ENCODE results near the gene MEGF10.

The MEGF10 gene

DNA sequence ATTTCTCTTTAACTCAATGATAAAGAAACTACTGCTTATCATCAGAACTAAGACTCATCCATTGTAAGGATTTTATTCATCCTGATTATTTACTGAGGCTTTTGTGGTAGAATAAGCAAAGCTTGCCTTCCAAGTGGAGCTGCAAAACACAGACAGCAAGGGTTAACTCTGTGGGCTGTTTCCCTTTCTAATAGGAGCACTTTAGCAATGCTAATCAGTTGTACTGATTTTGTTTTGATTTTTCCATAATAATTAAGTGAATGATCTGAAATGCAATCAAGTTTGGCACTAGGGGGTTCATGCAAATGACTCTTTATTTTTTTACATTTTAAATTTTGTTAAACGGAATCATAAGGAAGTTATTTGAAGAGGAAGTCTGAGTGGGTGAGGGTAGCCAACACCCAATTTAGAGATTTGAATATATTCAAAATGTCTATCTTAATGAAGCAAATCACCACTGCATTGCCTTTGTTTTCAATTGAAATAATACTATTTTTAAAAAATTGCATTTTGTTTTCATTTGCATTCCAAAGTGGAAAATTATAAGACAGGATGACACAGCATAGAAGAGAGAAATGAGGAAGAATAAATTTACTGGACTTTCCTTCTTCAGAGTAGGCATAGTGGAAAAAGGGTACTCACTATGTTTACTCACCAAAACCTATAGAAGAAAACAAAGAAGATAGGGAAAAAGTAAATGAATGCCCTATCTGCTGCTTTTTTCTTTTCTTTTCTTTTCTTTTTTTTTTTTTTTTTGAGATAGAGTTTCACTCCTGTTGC, 36.6 kb downstream of the MEGF10 start:
- DNase-seq, result no peak

DNA sequence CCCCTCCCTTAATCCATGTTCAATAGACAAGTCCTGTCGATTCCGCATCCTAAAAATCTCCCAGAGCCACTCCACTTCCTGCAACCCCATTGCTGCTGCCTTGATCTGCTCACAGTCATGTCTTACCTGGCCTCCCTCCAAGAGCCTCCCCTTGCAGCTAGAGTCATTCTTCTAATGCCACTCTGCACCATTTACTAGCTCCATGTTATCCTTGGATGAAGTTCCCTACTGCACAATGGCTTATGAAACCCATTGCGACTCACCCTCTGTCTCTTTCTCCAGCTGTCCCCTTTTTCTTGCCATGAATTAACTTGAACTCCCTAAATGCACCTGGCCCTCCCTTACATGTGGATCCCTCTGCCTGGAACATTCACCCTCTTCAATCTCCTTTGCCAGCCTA, 39.5 kb downstream of the MEGF10 start:
- DNase-seq, result no peak

DNA sequence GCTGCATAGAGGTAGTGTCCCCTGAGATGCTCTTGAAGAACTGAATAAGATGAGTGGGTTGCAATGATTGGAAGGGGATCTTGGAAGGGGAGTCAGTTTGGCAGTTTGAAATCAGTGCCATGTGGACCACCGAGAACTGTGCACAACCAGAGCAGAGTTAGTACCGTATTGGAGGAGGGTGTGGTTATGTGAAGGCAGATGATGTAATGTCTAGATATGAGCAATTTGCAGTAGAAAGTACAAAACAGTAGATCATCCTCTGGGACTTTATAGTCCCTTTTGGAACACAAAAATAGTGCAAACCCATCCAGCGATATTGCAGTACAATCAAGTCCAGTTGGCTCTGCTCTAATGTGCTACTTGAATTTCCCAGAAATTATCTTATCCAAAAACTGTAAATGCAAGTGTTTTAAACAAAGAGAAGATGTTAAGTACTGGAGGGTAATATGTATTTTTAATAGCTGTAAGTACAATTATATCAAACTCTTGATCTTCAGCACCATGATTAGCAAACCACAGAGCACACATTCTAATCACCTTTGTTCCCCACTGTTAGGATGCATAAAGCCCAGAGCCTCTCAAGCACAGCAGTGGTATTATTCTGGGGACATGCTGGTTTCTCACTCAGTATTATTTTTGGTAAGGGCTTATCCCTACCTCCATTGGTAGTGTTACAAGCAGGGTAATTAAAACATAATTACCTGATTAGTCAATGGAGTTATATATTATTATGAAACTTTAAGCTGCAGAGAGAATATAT, 41.5 kb downstream of the MEGF10 start:
- no peak for DNase-seq

DNA sequence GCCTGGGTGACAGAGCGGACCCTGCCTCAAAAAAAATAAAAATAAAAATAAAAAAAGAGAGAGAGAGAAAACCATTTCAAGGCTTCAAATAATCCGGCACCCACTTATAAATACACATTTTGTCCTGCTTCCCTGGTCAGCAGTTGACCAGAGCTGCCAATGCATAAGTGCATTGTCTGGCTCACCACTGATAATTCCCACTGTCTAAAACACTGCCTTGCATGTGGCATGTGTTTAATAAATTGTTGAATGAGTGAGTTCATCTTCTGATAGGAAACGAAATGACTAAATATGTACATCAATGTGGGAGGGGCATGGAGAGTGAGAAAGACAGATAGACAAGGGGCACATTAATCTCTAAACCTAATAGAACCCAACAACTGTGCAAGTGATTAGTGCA, 42.9 kb downstream of the MEGF10 start:
- DNase-seq, result no peak

DNA sequence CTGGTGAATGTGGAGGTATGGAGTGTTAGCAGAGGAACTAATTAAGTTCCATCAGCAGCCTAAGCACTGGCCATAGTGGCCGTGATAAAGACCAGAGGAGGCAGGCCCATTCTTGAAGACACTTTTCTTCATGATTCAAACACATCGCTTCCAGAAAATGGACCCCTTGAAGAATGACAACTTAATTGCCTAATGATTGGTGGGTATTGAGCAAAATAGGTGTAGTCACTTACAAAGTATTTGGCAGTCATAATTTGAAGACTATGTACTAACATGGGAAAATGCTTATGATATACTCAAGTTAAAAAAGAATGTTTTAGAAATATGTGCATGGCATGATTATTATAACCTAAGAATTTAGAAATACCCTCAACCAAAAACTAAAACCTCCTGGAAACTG, 44.8 kb downstream of the MEGF10 start:
- no peak for DNase-seq

DNA sequence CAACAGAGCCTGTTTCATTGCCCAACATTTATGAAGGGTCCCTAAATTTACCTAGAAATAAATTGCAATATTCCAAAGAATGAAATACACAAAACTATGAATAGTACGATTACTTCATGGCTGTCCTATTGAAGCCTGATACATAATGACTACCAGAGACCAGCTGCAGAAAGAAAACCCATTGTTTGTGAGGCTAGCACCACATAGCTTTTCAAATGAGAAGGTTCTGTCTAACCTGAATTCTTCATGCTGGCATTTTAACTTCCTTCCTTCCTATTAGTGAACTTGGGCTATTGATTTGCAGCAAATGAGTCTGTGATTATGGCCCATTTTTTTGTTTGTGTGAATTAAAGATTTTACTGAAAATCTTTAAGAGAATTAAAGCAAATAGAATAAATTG, 47.3 kb downstream of the MEGF10 start:
- DNase-seq, result no peak

DNA sequence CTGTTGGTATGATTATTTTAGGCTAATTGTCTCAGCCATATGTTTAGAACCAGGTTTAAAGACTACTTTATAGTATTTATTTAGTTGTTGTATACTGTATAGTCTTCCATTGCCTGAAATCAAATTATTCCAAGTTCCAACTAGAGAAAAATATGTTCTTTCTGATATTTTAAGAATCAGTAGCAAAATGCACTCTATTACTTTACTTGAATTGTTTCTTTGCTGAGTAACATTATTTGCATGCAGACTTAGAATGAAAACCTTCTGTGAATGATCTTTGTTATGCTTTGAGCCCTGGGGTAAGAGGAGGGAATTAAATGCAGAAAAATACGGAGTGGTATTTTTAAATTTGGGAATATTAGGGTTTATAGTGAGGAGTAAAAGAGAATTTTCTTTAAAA, 47.9 kb downstream of the MEGF10 start:
- DNase-seq, result no peak

DNA sequence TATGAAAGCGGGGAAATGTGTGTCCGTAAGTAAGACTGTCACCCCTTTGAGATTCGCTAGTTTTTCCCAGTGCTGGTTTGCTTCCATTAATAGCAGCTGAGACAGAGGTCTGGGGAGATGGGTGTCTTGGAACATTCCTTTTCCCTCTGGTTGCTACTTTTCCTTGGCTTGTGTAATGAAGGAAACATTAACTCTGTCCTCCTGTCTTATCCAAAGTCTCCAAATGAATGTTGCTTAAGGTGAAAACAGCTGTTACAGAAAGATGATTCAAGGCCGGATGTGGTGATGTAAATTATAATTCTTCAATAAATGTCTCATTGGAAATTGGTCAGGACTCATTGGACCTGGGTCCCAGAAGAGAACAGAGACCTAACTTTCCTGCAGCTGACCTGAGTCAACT, 50.0 kb downstream of the MEGF10 start:
- no peak for DNase-seq

DNA sequence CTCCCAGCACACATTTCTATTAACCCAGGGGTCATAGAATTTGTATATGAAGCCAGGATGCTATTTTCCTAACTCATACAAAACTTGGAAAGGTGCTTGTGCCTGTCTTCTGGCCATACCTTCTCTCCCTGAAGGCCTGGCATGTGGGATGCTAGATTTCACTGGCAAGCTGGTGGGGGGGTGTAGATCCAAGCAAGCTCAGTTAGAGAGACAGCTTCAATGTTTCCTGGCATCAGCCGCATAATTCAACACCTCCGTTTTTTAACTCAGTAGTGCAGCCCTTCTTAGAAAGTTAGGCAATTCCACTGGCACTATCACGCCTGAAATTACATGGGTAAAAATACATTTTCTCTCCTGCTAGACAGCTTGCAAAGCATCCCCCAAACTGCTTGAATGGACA, 51.8 kb downstream of the MEGF10 start:
- DNase-seq, result no peak

DNA sequence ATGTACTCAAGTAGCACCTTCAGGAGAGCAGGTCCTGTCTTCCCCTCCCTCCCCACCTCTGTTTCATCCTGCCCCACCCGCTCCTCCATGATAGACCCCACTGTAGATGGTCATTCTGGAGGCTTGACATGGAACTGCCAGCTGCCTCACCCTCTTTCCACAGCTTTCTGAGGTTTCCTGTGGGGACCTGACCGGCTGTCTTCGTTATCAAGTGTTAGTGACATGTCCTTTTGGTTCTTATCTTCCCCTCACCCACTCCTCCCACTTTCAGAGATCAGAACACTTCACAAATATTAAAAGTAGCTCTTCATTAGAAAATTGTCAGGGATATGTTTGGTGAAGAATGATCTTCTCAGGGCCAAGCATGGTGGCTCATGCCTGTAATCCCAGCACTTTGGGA, 52.7 kb downstream of the MEGF10 start:
- no peak for DNase-seq

DNA sequence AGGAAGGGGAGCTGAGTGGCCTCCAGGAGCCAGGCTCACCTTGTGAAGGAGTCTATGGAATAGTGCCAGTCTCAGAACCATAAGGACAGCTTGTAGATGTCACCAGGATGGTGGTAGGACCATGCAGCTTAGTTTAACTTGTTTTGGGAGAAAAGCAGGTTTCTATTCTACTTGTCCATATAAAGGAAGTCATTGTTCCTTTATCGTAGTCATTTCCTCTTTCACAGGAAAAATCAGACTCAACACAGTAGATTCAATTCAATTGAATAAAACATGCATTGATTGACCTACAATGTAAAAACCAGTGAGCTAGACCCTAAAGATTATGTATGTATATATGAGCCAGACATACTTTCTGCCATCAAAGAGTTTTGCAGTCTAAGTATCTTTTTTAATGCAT, 53.3 kb downstream of the MEGF10 start:
- DNase-seq, result no peak

DNA sequence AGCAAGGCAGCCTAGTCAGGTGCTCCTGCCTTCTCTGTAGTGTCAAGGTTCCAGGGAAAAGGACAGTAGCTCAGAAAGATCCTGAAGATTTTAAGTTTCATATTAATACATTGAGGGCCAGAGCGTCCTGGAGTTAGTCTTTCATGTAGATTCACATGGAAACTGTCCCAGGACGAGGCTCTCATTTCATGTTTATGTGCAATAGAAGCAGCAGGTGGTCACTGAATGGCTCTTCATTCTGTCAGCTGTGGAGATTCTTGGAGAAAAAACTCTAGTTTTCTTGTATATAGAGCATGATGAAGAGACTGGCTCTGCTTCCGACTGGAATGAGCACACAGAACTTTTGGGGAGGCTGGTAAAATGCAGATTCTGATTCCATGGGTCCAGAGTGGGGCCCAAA, 54.3 kb downstream of the MEGF10 start:
- DNase-seq, result no peak

DNA sequence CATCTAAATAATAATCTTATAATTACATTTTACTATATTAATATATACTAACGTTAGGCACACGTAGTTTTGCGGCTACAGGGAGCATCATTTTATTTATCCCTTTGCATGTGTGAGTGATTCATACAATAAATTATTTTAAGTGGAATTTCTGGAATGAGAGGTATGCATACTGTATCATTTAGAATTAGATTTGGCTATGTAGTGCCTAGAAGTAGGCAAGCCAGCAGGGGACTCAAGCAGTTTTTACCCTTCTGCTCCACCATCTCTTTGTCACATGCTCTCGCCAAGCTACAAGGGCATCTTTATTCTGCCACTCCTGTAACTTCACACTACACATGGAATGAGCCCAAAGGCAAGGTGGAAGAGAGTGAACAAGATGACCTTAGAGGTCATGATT, 60.8 kb downstream of the MEGF10 start:
- no peak for DNase-seq

DNA sequence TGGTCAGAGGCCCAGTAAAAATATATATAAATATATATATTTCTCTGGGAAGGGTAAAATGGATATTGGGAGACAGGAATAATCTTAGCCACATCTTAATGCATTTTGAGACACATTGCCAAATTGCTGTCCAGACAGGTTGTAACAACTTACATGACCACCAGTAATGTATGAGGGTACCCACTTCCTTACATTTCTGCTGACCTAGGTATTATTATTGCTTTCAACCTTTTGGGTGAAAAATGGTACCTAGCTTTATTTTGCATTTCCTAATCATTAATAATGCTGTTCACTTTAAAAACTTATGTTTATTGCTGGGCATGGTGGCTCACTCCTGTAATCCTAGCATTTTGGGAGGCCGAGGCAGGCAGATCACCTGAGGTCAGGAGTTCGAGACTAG, 61.5 kb downstream of the MEGF10 start:
- DNase-seq, result no peak

DNA sequence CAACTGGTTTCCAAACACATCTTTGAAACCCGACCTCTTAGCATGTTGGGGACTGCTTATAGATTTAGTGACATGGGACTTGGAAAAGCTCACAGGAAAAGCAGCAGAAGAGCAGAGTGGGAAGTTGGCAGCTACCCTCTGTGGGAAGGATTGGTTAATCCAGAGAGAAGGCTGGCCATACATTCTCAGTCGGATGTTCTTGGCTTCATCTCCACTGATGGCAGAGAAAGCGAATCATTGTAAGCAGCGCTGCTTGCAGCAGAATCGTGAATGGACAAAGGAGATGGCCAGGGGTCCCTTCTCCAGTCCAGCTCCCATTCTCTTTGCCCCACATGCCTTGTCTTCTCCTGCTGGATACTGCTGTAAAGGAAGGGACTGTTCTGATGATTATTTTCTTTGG, 62.7 kb downstream of the MEGF10 start:
- DNase-seq, result no peak

DNA sequence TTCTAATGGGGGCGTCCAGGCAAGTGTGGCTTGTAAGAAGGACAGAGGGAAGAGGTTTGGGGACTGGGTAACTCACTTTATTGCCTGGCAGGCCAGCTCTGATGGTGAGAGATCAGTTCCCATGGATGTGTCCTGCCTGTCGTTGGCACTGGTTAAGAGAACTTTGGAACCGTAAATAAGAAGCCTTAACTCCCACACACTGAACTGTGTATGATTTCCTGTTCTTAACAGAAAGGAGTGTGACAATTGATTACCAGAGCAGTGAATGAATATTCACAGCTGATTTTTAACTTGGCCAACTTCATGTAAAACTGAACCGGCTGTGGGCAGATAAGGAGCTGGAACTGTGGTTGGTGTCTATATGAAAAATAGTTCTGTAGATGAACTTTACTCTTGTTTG, 63.2 kb downstream of the MEGF10 start:
- DNase-seq, result no peak

DNA sequence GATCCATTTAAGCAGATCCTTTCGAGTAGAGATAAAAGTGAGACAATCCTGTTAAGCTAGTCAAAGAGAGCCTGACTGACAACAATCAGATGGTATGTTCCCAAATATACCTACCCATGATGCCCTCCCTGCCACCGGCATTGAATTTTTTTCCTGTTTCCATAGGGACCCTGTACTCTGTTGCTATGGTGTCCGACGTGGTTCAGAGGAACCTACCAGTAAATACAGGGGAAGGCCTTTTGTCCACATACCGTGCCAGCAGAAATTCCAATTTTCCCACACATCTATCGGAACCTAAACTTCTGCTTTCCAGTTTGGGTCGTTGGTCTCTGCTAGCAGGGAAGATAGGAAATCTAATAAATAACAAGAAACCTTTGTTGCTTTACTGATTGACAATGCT, 64.7 kb downstream of the MEGF10 start:
- DNase-seq, result no peak

DNA sequence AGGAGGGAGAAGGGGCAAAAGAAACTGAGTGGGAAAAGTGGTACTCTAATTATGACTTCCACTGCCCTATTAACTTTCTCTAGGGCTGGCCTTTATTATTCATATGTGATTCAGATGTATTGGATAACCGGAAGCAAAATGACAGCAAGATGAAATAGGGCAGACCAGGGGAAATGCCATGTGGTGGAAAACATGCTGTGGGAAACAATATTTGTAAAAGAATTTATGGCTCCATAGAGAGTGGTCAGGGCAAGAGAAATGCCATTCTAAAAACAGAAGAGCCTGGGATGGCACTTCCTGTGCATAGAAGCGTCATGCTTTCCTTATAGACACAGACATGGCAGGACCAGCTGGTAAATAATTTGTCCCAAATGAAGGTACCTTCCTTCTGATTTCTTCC, 67.7 kb downstream of the MEGF10 start:
- DNase-seq, result no peak

DNA sequence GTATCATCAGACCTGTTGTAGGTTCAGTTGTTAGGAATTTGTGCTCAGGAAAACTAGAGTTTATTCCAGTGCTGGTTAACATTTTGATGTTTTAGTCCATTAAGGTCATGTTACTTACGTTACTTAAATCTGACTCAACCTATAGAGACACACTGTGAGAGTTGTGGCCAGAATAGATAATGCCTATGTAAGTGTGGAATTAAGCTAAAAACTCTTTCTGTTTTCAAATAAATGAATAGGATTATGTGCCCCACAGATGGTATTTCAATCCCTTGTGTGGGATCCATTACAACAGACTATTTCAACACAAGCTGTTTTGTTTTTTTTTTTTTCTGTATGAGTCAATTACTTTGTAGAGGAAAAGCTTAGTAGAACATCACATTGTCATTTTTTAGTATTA, 68.1 kb downstream of the MEGF10 start:
- no peak for DNase-seq

DNA sequence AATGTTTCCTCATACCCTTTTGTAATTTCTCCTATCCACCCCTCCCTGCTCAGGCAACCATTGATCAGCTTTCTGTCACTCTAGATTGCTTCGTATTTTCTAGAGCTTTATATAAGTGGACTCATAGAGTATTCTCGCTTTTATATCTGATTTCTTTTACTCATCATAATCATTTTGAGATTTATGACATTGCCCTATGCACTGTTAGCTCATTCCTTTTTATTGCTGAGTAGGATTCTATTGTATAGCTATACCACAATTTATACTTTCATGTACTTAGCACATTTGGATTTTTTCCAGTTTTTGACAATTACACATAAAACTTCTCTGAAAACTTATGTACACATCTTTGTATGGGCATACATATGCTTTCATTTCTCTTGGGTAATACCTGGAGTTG, 68.9 kb downstream of the MEGF10 start:
- DNase-seq, result no peak

DNA sequence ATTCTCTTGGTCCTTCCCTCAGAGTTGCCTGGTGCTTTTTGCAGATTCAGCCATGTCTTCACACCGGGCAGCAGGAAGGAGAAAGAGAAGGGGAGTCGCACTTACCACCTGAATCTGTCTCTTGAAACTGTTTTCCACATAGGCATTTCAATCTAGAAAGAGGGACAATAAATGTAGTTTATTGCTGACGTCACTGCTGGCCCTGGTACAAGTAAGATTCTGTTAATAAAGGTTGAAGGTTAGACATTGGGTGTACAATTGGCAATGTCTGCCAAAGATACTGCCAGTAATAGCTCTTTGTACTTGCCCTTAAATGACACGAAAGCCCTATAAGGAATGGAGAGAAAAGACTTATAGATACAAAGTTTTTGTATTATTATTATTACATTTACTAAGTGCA, 72.8 kb downstream of the MEGF10 start:
- DNase-seq, result no peak

DNA sequence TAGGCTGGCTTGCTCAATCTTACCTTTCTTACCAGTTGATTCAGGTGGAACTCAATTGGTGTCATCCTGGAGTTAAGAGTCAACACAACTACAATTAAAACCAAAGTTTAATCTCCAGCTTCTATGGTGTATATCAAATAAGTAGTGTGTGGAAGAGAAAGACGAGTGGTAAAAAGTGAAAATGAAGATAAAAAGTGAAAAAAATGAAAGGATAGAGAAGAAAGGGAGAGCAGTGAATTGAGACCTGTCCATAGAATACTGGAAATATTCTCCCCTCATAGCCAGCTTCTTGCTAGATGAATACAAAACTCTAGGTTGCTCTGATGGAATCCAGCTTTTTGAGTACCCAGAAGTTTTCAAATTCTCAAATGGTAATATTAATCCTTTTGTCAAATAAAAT, 76.4 kb downstream of the MEGF10 start:
- no peak for DNase-seq

DNA sequence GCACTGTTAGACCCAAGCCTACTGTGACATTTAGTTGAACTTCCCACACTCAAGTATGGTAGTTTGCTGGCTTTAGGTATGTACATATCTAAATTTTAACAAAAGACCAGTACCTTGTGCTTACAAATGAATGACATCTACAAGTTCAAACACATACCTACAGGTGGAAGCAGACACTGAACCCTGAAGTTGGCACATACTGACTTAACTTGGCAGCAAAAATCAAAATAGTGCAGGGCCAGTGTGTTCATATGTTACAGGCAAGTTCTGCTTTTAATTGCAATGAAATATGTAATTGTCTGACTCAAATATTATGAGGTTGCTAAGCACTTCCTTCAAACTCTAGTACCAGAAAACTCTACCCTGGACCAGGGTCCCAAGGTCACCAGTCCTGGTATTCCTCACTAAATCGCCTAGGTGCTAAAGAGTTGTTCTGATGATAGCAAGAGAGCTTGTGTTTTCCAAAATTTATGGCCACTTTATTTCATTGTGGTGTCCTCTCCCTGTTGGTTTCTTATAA, 77.4 kb downstream of the MEGF10 start:
- DNase-seq, result no peak

DNA sequence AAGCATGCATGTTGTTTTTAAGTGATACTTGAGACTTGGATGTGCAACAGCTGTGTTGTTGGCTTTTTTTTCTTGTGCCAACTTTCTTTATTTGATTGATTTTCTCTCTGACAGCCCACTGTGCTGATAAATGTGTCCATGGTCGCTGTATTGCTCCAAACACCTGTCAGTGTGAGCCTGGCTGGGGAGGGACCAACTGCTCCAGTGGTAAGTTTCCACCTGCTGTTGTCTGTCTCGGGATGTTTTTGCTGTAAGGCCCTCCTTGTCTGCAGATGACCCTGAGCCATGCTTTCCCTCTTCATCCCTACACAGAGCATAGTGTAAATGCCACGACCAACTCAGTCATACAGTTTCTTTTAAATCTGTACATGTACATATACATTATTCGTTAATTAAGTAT, 79.2 kb downstream of the MEGF10 start:
- DNase-seq, result no peak
